Transverse colon (tissue), 4 donors: ENCODE measurements around the gene CSHL1.

ENCODE experiments used
- POLR2AphosphoS5 ChIP-seq, 3 donors: sonication (generic); formaldehyde crosslinking; IDR thresholded peaks; one replicate each; pipeline ENCODE4 v1.6.1; 2016; ENCODE audit warnings: antibody characterized with exemption in 3 of 3
- TF ChIP-seq, protein P1 (sequence below), 5 experiments: fragments of 200-600 bp in 3 of 5; fragments of 450-650 bp in 2 of 5; sonication (generic) in 3 of 5; IDR thresholded peaks; 1 replicate in 2 of 5; 2 replicates in 3 of 5; pipeline ENCODE4 v1.5.1; 2016 to 2017; ENCODE audit warnings: antibody characterized with exemption in 5 of 5, inconsistent platforms in 3 of 5, mild to moderate bottlenecking in 2 of 5, moderate library complexity in 1 of 5

DNA sequence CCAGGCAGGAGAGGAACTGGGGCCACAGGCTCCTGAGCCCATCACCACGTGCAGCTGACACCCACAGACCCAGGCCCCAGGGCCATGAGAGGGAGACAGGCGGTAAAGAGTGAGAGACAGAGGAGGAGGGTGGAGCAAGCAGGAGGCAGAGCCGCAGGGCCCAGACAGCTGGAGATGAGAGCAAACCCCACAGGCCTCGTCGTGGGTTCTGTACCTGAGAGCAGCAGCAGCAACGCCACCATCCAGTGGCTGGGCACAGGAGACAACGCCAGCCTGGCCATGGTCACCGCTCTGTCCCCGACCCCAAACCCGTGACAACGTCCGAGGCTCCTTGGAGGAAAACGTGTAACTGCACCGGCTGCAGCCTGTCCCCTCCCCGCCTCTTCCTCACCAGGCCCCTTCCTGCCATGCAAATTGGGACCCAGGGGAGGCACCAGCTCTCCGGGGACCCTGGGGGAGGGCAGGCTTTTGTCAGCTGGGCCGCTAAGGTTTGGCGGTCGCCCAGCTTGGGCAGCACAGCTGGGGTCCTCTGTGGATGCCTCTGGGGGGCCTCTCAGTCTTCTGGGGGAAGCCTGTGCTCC is 21.0 kb upstream of the CSHL1 start, which contains the start of gene CD79B:
- no peak for TF ChIP-seq POLR2AphosphoS5 (IDR thresholded peaks at IDR 0.05)
- TF ChIP-seq, protein P1, sequence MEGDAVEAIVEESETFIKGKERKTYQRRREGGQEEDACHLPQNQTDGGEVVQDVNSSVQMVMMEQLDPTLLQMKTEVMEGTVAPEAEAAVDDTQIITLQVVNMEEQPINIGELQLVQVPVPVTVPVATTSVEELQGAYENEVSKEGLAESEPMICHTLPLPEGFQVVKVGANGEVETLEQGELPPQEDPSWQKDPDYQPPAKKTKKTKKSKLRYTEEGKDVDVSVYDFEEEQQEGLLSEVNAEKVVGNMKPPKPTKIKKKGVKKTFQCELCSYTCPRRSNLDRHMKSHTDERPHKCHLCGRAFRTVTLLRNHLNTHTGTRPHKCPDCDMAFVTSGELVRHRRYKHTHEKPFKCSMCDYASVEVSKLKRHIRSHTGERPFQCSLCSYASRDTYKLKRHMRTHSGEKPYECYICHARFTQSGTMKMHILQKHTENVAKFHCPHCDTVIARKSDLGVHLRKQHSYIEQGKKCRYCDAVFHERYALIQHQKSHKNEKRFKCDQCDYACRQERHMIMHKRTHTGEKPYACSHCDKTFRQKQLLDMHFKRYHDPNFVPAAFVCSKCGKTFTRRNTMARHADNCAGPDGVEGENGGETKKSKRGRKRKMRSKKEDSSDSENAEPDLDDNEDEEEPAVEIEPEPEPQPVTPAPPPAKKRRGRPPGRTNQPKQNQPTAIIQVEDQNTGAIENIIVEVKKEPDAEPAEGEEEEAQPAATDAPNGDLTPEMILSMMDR (IDR thresholded peaks at IDR 0.05): no peak
